ENCODE results near the gene THSD4.

THSD4 gene

GRCh38 chr15:71780115-71780976 is 665.1 kb downstream of the THSD4 start:
- no peak for DNase-seq

GRCh38 chr15:71781179-71781964 is 666.1 kb downstream of the THSD4 start:
- no peak for DNase-seq

- DNase-seq: no peak
Observed at GRCh38 chr15:71781965-71782265, 666.6 kb downstream of the THSD4 start.

GRCh38 chr15:71782422-71783165 is 667.3 kb downstream of the THSD4 start:
- DNase-seq: no peak

- DNase-seq: no peak
Observed at GRCh38 chr15:71784719-71785118, 669.4 kb downstream of the THSD4 start.

- no peak for DNase-seq
Observed at GRCh38 chr15:71785996-71786395, 670.7 kb downstream of the THSD4 start.

GRCh38 chr15:71786673-71787072 is 671.4 kb downstream of the THSD4 start:
- no peak for DNase-seq

GRCh38 chr15:71788646-71789579 is 673.6 kb downstream of the THSD4 start:
- DNase-seq: no peak

- no peak for DNase-seq
Observed at GRCh38 chr15:71789616-71790015, 674.3 kb downstream of the THSD4 start.

- DNase-seq: no peak
Observed at GRCh38 chr15:71790081-71790480, 674.8 kb downstream of the THSD4 start.

GRCh38 chr15:71791975-71792374 is 676.7 kb downstream of the THSD4 start:
- no peak for DNase-seq

- DNase-seq: no peak
Observed at GRCh38 chr15:71792521-71792920, 677.2 kb downstream of the THSD4 start.

- DNase-seq: no peak
Observed at GRCh38 chr15:71798641-71799040, 683.4 kb downstream of the THSD4 start.

GRCh38 chr15:71800190-71800589 is 684.9 kb downstream of the THSD4 start:
- no peak for DNase-seq

- no peak for DNase-seq
Observed at GRCh38 chr15:71800835-71801745, 685.8 kb downstream of the THSD4 start.

- DNase-seq: no peak
Observed at GRCh38 chr15:71801935-71802655, 686.8 kb downstream of the THSD4 start.

- no peak for DNase-seq
Observed at GRCh38 chr15:71802770-71803169, 687.5 kb downstream of the THSD4 start.

- no peak for DNase-seq
Observed at GRCh38 chr15:71804226-71804625, 689.0 kb downstream of the THSD4 start.

GRCh38 chr15:71804695-71805470 is 689.6 kb downstream of the THSD4 start:
- no peak for DNase-seq

GRCh38 chr15:71806452-71806931 is 691.2 kb downstream of the THSD4 start:
- DNase-seq: no peak
